PC-9 (cell line): Measurements from ENCODE around the gene SPTBN5. TPM values are rescaled to one million over a fixed set of nuclear protein-coding genes. Genes with fewer than 3 reads are reported as not detected.

Experiments used
- BruUV-seq: library from RNA; stranded (reverse); fragments of 400-500 nt; replicated peaks from 2 replicates; lab custom pipeline; 2021; lab: Mats Ljungman, UMichigan
- CTCF ChIA-PET: fragments of 300-600 bp; sonication (Branson Sonifier 250); formaldehyde crosslinking; loops from one replicate; lab custom pipeline; 2022; ENCODE audit warnings: antibody characterized with exemption; lab: Charles Lee
- POLR2A ChIA-PET: fragments of 300-600 bp; sonication (Branson Sonifier 250); formaldehyde crosslinking; loops from one replicate; lab custom pipeline; 2022; ENCODE audit warnings: antibody characterized with exemption; ENCODE audit not compliant: unreplicated experiment; lab: Charles Lee
- DNase-seq, 2 experiments: peaks; one replicate each; pipeline versions ENCODE4 v3.0.0 to v3.0.0-alpha.2; 2015 to 2022; ENCODE audit warnings: mixed read lengths in 1 of 2
- H2AFZ ChIP-seq: fragments of 200-600 bp; sonication (generic); 2 replicates; pipeline ENCODE4 v1.8.1; 2017; ENCODE audit warnings: antibody characterized with exemption
- H3F3A ChIP-seq: fragments of 200-600 bp; sonication (generic); 2 replicates; pipeline ENCODE4 v1.8.1; 2017; ENCODE audit warnings: antibody characterized with exemption, mild to moderate bottlenecking, low read depth; ENCODE audit not compliant: insufficient read depth
- H3K27ac ChIP-seq: fragments of 200-600 bp; sonication (generic); 2 replicates; pipeline ENCODE4 v1.6.1; 2016; ENCODE audit warnings: mixed run types
- H3K27me3 ChIP-seq: fragments of 200-600 bp; sonication (generic); 2 replicates; pipeline ENCODE4 v1.6.1; 2016; ENCODE audit warnings: low read depth, mixed run types; ENCODE audit not compliant: insufficient read depth
- H3K36me3 ChIP-seq: fragments of 200-600 bp; sonication (generic); 2 replicates; pipeline ENCODE4 v1.6.1; 2016; ENCODE audit warnings: low read depth, mixed run types
- H3K4me1 ChIP-seq: fragments of 200-600 bp; sonication (generic); replicated peaks from 2 replicates; pipeline ENCODE4 v1.6.1; 2016; ENCODE audit warnings: mixed run types; ENCODE audit not compliant: insufficient read depth
- H3K4me2 ChIP-seq: fragments of 200-600 bp; sonication (generic); 2 replicates; pipeline ENCODE4 v1.6.1; 2017; ENCODE audit warnings: mixed run types
- H3K4me3 ChIP-seq: fragments of 200-600 bp; sonication (generic); 2 replicates; pipeline ENCODE4 v1.6.1; 2016; ENCODE audit warnings: mixed run types
- H3K79me2 ChIP-seq: fragments of 200-600 bp; sonication (generic); 2 replicates; pipeline ENCODE4 v1.6.1; 2017; ENCODE audit warnings: low read depth, mixed run types
- H3K9me2 ChIP-seq: fragments of 200-600 bp; sonication (generic); 2 replicates; pipeline ENCODE4 v1.8.1; 2017; ENCODE audit warnings: mild to moderate bottlenecking; ENCODE audit not compliant: insufficient read depth
- H3K9me3 ChIP-seq: fragments of 200-600 bp; sonication (generic); 2 replicates; pipeline ENCODE4 v1.8.1; 2016; ENCODE audit warnings: low read depth; ENCODE audit not compliant: insufficient read depth
- H4K20me1 ChIP-seq: fragments of 200-600 bp; sonication (generic); 2 replicates; pipeline ENCODE4 v1.8.1; 2017; ENCODE audit not compliant: insufficient read depth
- CTCF ChIP-seq: fragments of 200-600 bp; sonication (generic); conservative IDR thresholded peaks from 2 replicates; pipeline ENCODE4 v1.6.1; 2017; ENCODE audit warnings: mixed run types, antibody characterized with exemption, mild to moderate bottlenecking, moderate library complexity
- EZH2 ChIP-seq: fragments of 200-600 bp; sonication (generic); IDR thresholded peaks from 2 replicates; pipeline ENCODE4 v1.8.0; 2017; ENCODE audit warnings: antibody characterized with exemption, low read depth
- intact Hi-C: fragments of 100-400 bp; cut with micrococcal nuclease; formaldehyde crosslinking; loops from one replicate; pipeline ENCODE4 v1.10.0; 2022; ENCODE audit not compliant: unreplicated experiment
- total RNA-seq: library from RNA; stranded (reverse); gene quantifications from 2 replicates; pipeline ENCODE4 v1.2.3, GENCODE V29; 2021

The SPTBN5 gene
- total RNA-seq, 1 experiment from 2014 or later, result 2.6 TPM

GRCh38 chr15:41870689-41871081, 23.2 kb downstream of the SPTBN5 start:
- no peak overlapping the region for H3K4me3 ChIP-seq
- no peaks in the 10 kb centered on the region for H3K9me2 ChIP-seq
- no peaks in the 10 kb centered on the region for H3K36me3 ChIP-seq
- no peaks in the 10 kb centered on the region for H3K27me3 ChIP-seq
- no peak overlapping the region for H3K4me2 ChIP-seq
- H4K20me1 ChIP-seq, result no peaks in the 10 kb centered on the region
- no peaks in the 10 kb centered on the region for H3K4me1 ChIP-seq
- no peak for TF ChIP-seq CTCF
- TF ChIP-seq EZH2, result no peak
- no peaks in the 10 kb centered on the region for H3K79me2 ChIP-seq
- no peaks in the 10 kb centered on the region for H3K9me3 ChIP-seq
- H3F3A ChIP-seq, result no peaks in the 10 kb centered on the region
- no peak overlapping the region for H2AFZ ChIP-seq
- peak in 1 of 2 experiments; percentile 37 for DNase-seq
- no TSS peak for BruUV-seq
- ChIA-PET CTCF (no interaction called here), POLR2A (interaction anchor here (0.6 to 0.7 kb wide), 4 partner anchors 10 to 669 kb away, joined by 3 to 18 read pairs (median 6); no protein-coding TSS in a partner anchor)
- intact Hi-C loops, result no loop called here
- H3K27ac ChIP-seq, result no peak overlapping the region

- Histone ChIP-seq H3K36me3 (no peaks in the 10 kb centered on the region), H3F3A (no peaks in the 10 kb centered on the region), H3K4me3 (no peak overlapping the region), H3K9me2 (no peaks in the 10 kb centered on the region), H3K9me3 (no peaks in the 10 kb centered on the region), H3K27ac (no peak overlapping the region), H3K4me1 (no peaks in the 10 kb centered on the region), H3K4me2 (no peak overlapping the region), H2AFZ (no peak overlapping the region), H4K20me1 (no peaks in the 10 kb centered on the region), H3K27me3 (no peaks in the 10 kb centered on the region), H3K79me2 (no peaks in the 10 kb centered on the region)
- TF ChIP-seq CTCF (no peak), EZH2 (no peak)
- intact Hi-C loops, result no loop called here
- no TSS peak for BruUV-seq
- DNase-seq, result no peak
- ChIA-PET POLR2A (interaction anchor here (0.6 to 0.7 kb wide), 3 partner anchors 11 to 669 kb away, joined by 3 to 7 read pairs (median 6); no protein-coding TSS in a partner anchor), CTCF (no interaction called here)
Measured at GRCh38 chr15:41869770-41870688, 23.8 kb downstream of the SPTBN5 start.

- no peak for DNase-seq
- H3K9me2 ChIP-seq, result no peaks in the 10 kb centered on the region
- ChIA-PET CTCF (no interaction called here), POLR2A (no interaction called here)
- TF ChIP-seq EZH2, result no peak
- TF ChIP-seq CTCF, result no peak
- H3K4me2 ChIP-seq, result no peak overlapping the region
- intact Hi-C loops, result no loop called here
- no peaks in the 10 kb centered on the region for H3K4me1 ChIP-seq
- H3K27ac ChIP-seq, result no peak overlapping the region
- H3K9me3 ChIP-seq, result no peaks in the 10 kb centered on the region
- H3F3A ChIP-seq, result no peaks in the 10 kb centered on the region
- H4K20me1 ChIP-seq, result no peaks in the 10 kb centered on the region
- no peaks in the 10 kb centered on the region for H3K36me3 ChIP-seq
- H2AFZ ChIP-seq, result no peak overlapping the region
- no peaks in the 10 kb centered on the region for H3K27me3 ChIP-seq
- H3K4me3 ChIP-seq, result no peak overlapping the region
- no peaks in the 10 kb centered on the region for H3K79me2 ChIP-seq
- BruUV-seq, result no TSS peak
Measured at GRCh38 chr15:41868321-41868720, 25.5 kb downstream of the SPTBN5 start.
